KOPT-K1 (cell line): ENCODE data around the gene FBXO36.

Source experiments
- H3K27ac ChIP-seq: fragments of 200-600 bp; sonication (generic); 2 replicates; pipeline ENCODE4 v1.5.1; 2016; ENCODE audit warnings: antibody characterized with exemption, mild to moderate bottlenecking, low read depth, low read length; ENCODE audit not compliant: poor library complexity, severe bottlenecking
- H3K36me3 ChIP-seq: fragments of 200-600 bp; sonication (generic); 2 replicates; pipeline ENCODE4 v1.5.1; 2017; ENCODE audit warnings: antibody characterized with exemption, mild to moderate bottlenecking, low read length, moderate library complexity; ENCODE audit not compliant: insufficient read depth
- H3K9me3 ChIP-seq: fragments of 200-600 bp; sonication (generic); 2 replicates; pipeline ENCODE4 v1.5.1; 2017; ENCODE audit warnings: antibody characterized with exemption, low read length, mild to moderate bottlenecking; ENCODE audit not compliant: insufficient read depth, poor library complexity, severe bottlenecking

The FBXO36 gene

GRCh38 chr2:230042195-230042594, 119.9 kb downstream of the FBXO36 start:
- H3K27ac ChIP-seq, result no peak overlapping the region
- H3K36me3 ChIP-seq, result no peaks in the 10 kb centered on the region
- H3K9me3 ChIP-seq, result no peaks in the 10 kb centered on the region

GRCh38 chr2:230043025-230043424, 120.7 kb downstream of the FBXO36 start:
- H3K36me3 ChIP-seq, result no peaks in the 10 kb centered on the region
- no peak overlapping the region for H3K27ac ChIP-seq
- H3K9me3 ChIP-seq, result no peaks in the 10 kb centered on the region

- H3K36me3 ChIP-seq, result no peaks in the 10 kb centered on the region
- no peaks in the 10 kb centered on the region for H3K9me3 ChIP-seq
- H3K27ac ChIP-seq, result no peak overlapping the region
These were observed 121.2 kb downstream of the FBXO36 start for GRCh38 chr2:230043461-230043860.

GRCh38 chr2:230046491-230046890, 124.2 kb downstream of the FBXO36 start:
- H3K36me3 ChIP-seq, result no peaks in the 10 kb centered on the region
- H3K27ac ChIP-seq, result no peak overlapping the region
- H3K9me3 ChIP-seq, result no peaks in the 10 kb centered on the region

- Histone ChIP-seq H3K27ac (no peak overlapping the region), H3K9me3 (no peaks in the 10 kb centered on the region), H3K36me3 (no peaks in the 10 kb centered on the region)
These were observed 125.8 kb downstream of the FBXO36 start for GRCh38 chr2:230048010-230048671.

GRCh38 chr2:230050136-230050535, 127.8 kb downstream of the FBXO36 start:
- H3K9me3 ChIP-seq, result no peaks in the 10 kb centered on the region
- no peaks in the 10 kb centered on the region for H3K36me3 ChIP-seq
- H3K27ac ChIP-seq, result no peak overlapping the region

- Histone ChIP-seq H3K27ac (no peak overlapping the region), H3K36me3 (no peaks in the 10 kb centered on the region), H3K9me3 (no peaks in the 10 kb centered on the region)
These were observed 130.0 kb downstream of the FBXO36 start for GRCh38 chr2:230052299-230052698.

GRCh38 chr2:230053753-230054478, 131.6 kb downstream of the FBXO36 start:
- Histone ChIP-seq H3K27ac (no peak overlapping the region), H3K36me3 (no peaks in the 10 kb centered on the region), H3K9me3 (no peaks in the 10 kb centered on the region)

GRCh38 chr2:230060672-230061293, 138.5 kb downstream of the FBXO36 start:
- H3K27ac ChIP-seq, result no peak overlapping the region
- no peaks in the 10 kb centered on the region for H3K9me3 ChIP-seq
- no peaks in the 10 kb centered on the region for H3K36me3 ChIP-seq
